HepG2 (cell line): ENCODE measurements around the gene APOBEC3B. TPM values are rescaled to one million over a fixed set of nuclear protein-coding genes. Genes with fewer than 3 reads are reported as not detected.

Source experiments
- ATAC-seq: fragments of 200-7000 bp; cut with Tn5 transposase; 3 replicates; pipeline ENCODE4 v1.9.1; 2020; ENCODE audit warnings: mild to moderate bottlenecking, moderate library complexity
- BruUV-seq: library from RNA; stranded (reverse); fragments of 400-500 nt; replicated peaks from 2 replicates; lab custom pipeline; 2021; lab: Mats Ljungman, UMichigan
- CTCF ChIA-PET: fragments of 300-600 bp; formaldehyde crosslinking; extraction: SDS; loops from one replicate; lab custom pipeline; 2021; ENCODE audit warnings: low total read pairs, inconsistent platforms, low intra/inter-chr PET ratio; lab: Yijun Ruan, JAX
- POLR2A ChIA-PET: fragments of 350-600 bp; sonication (Branson Sonifier 250); formaldehyde crosslinking; loops from one replicate; lab custom pipeline; 2020; ENCODE audit warnings: antibody characterized with exemption, inconsistent platforms; lab: Yijun Ruan, JAX
- DNase-seq: peaks from one replicate; pipeline ENCODE4 v3.0.0-alpha.2; 2015; ENCODE audit warnings: low spot score
- FAIRE-seq: peaks from 3 replicates; lab custom pipeline; 2011; peaks lifted over from hg19 to GRCh38; lab: Jason Lieb, UNC
- H2AFZ ChIP-seq: one replicate; pipeline ENCODE4 v1.6.1; 2011; ENCODE audit warnings: low read length, inconsistent platforms
- H3K27ac ChIP-seq: fragments of 300-600 bp; 3 replicates; pipeline ENCODE4 v1.8.0; 2011; ENCODE audit warnings: mixed run types, mild to moderate bottlenecking, mixed read lengths, low read length, inconsistent platforms; ENCODE audit not compliant: insufficient read depth; ENCODE audit errors: extremely low read length
- H3K27me3 ChIP-seq, 2 experiments: fragments of 200-600 bp in 1 of 2; 2 replicates in 1 of 2; 3 replicates in 1 of 2; pipeline versions ENCODE4 v1.6.0 to v1.8.0; 2011; ENCODE audit warnings: low read length in 2 of 2, mild to moderate bottlenecking in 2 of 2, moderate library complexity in 2 of 2, inconsistent platforms in 1 of 2; ENCODE audit not compliant: insufficient read depth in 2 of 2, control insufficient read depth in 1 of 2
- H3K36me3 ChIP-seq, 2 experiments: fragments of 200-600 bp in 1 of 2; replicated peaks in 1 of 2; 2 replicates in 1 of 2; 3 replicates in 1 of 2; pipeline versions ENCODE4 v1.5.1 to v1.8.0; 2011; ENCODE audit warnings: low read length in 2 of 2, inconsistent platforms in 1 of 2; ENCODE audit not compliant: insufficient read depth in 2 of 2, control insufficient read depth in 1 of 2
- H3K4me1 ChIP-seq: 2 replicates; pipeline ENCODE4 v1.5.1; 2012; ENCODE audit warnings: low read length, inconsistent platforms; ENCODE audit not compliant: insufficient read depth
- H3K4me2 ChIP-seq: 2 replicates; pipeline ENCODE4 v1.6.0; 2011; ENCODE audit warnings: low read depth, low read length, inconsistent platforms
- H3K4me3 ChIP-seq, 3 experiments: fragments of 200-600 bp in 1 of 3; sonication (generic), shearing (Covaris generic) in 1 of 3; replicated peaks in 1 of 3; 2 replicates each; pipeline ENCODE4 v1.5.1; 2011 to 2016; ENCODE audit warnings: low read length in 3 of 3, inconsistent platforms in 2 of 3, low read depth in 2 of 3, mild to moderate bottlenecking in 2 of 3, control low read depth in 1 of 3, mixed read lengths in 1 of 3; ENCODE audit not compliant: insufficient read depth in 1 of 3
- H3K79me2 ChIP-seq: one replicate; pipeline ENCODE4 v1.6.1; 2011; ENCODE audit warnings: low read length, inconsistent platforms; ENCODE audit not compliant: insufficient read depth
- H3K9ac ChIP-seq: 2 replicates; pipeline ENCODE4 v1.6.0; 2011; ENCODE audit warnings: mild to moderate bottlenecking, low read depth, low read length, inconsistent platforms; ENCODE audit not compliant: insufficient read depth
- H3K9me3 ChIP-seq: 2 replicates; pipeline ENCODE4 v1.5.1; 2012; ENCODE audit warnings: mild to moderate bottlenecking, low read length
- H4K20me1 ChIP-seq: 2 replicates; pipeline ENCODE4 v1.6.0; 2011; ENCODE audit warnings: inconsistent platforms, mild to moderate bottlenecking, low read length, moderate library complexity; ENCODE audit not compliant: insufficient read depth
- ARNTL ChIP-seq: sonication (generic); formaldehyde crosslinking; IDR thresholded peaks from 2 replicates; pipeline ENCODE4 v1.4.0; 2020; ENCODE audit warnings: mild to moderate bottlenecking, missing genetic modification reagents
- FOXA3 ChIP-seq: IDR thresholded peaks from 2 replicates; pipeline ENCODE4 v1.6.1; 2016; ENCODE audit warnings: missing genetic modification reagents, missing compliant biosample characterization
- IRF2 ChIP-seq: IDR thresholded peaks from 2 replicates; pipeline ENCODE4 v1.6.1; 2018; ENCODE audit warnings: missing genetic modification reagents, missing compliant biosample characterization
- ISX ChIP-seq: sonication (generic); formaldehyde crosslinking; conservative IDR thresholded peaks from 2 replicates; pipeline ENCODE4 v1.5.0; 2020; ENCODE audit warnings: missing genetic modification reagents
- KAT8 ChIP-seq: IDR thresholded peaks from 2 replicates; pipeline ENCODE4 v1.6.1; 2016; ENCODE audit warnings: missing genetic modification reagents, missing compliant biosample characterization
- LCORL ChIP-seq, 2 experiments: fragments of 450-650 bp in 1 of 2; sonication (generic) in 1 of 2; formaldehyde crosslinking in 1 of 2; IDR thresholded peaks; 2 replicates each; pipeline versions ENCODE4 v1.5.0 to v1.6.1; 2017 to 2020; ENCODE audit warnings: antibody characterized with exemption in 1 of 2, missing genetic modification reagents in 1 of 2
- MIER3 ChIP-seq: IDR thresholded peaks from 2 replicates; pipeline ENCODE4 v1.6.1; 2016; ENCODE audit warnings: missing compliant biosample characterization, borderline replicate concordance
- MIXL1 ChIP-seq: IDR thresholded peaks from 2 replicates; pipeline ENCODE4 v1.6.1; 2016
- POGK ChIP-seq: sonication (generic); formaldehyde crosslinking; conservative IDR thresholded peaks from 2 replicates; pipeline ENCODE4 v1.8.0; 2022; ENCODE audit warnings: mild to moderate bottlenecking, moderate library complexity, missing genetic modification reagents
- POLR2A ChIP-seq, 2 experiments: IDR thresholded peaks; 2 replicates each; pipeline ENCODE4 v1.6.1; 2011; ENCODE audit warnings: low read depth in 2 of 2, low read length in 2 of 2, mild to moderate bottlenecking in 1 of 2, moderate library complexity in 1 of 2; ENCODE audit not compliant: insufficient read depth in 1 of 2
- POLR2G ChIP-seq: fragments of 200-400 bp; formaldehyde crosslinking; IDR thresholded peaks from 2 replicates; pipeline ENCODE4 v1.6.1; 2018; ENCODE audit warnings: mild to moderate bottlenecking, low read depth, low read length, moderate library complexity
- TGIF2 ChIP-seq: IDR thresholded peaks from 2 replicates; pipeline ENCODE4 v1.6.1; 2016; ENCODE audit warnings: control low read depth, missing compliant biosample characterization
- ZBTB38 ChIP-seq: sonication (generic); formaldehyde crosslinking; IDR thresholded peaks from 2 replicates; pipeline ENCODE4 v1.5.1; 2020; ENCODE audit warnings: mild to moderate bottlenecking, missing genetic modification reagents
- ZNF253 ChIP-seq: sonication (generic); formaldehyde crosslinking; IDR thresholded peaks from 2 replicates; pipeline ENCODE4 v1.8.0; 2022; ENCODE audit warnings: mild to moderate bottlenecking, missing genetic modification reagents, borderline replicate concordance
- ZNF367 ChIP-seq: sonication (generic); formaldehyde crosslinking; IDR thresholded peaks from 2 replicates; pipeline ENCODE4 v1.4.0; 2020; ENCODE audit warnings: missing genetic modification reagents, borderline replicate concordance
- ZNF549 ChIP-seq: sonication (generic); formaldehyde crosslinking; IDR thresholded peaks from 2 replicates; pipeline ENCODE4 v1.5.0; 2020; ENCODE audit warnings: missing genetic modification reagents
- ZNF660 ChIP-seq: sonication (generic); formaldehyde crosslinking; IDR thresholded peaks from 2 replicates; pipeline ENCODE4 v1.5.1; 2020; ENCODE audit warnings: mild to moderate bottlenecking, low read depth, missing genetic modification reagents, borderline replicate concordance
- ZNF816 ChIP-seq: sonication (generic); formaldehyde crosslinking; IDR thresholded peaks from 2 replicates; pipeline ENCODE4 v1.8.0; 2022; ENCODE audit warnings: missing genetic modification reagents, mild to moderate bottlenecking, borderline replicate concordance
- ZNF850 ChIP-seq: sonication (generic); formaldehyde crosslinking; conservative IDR thresholded peaks from 2 replicates; pipeline ENCODE4 v1.9.0; 2021; ENCODE audit warnings: mild to moderate bottlenecking, missing genetic modification reagents
- ZSCAN30 ChIP-seq: sonication (generic); formaldehyde crosslinking; IDR thresholded peaks from 2 replicates; pipeline ENCODE4 v1.5.0; 2020; ENCODE audit warnings: mild to moderate bottlenecking, missing genetic modification reagents
- ZXDC ChIP-seq: sonication (generic); formaldehyde crosslinking; IDR thresholded peaks from 2 replicates; pipeline ENCODE4 v1.5.0; 2020; ENCODE audit warnings: mild to moderate bottlenecking, missing genetic modification reagents
- WGBS: methylation state at CpG from one replicate; pipeline ENCODE4 v1.1.6; 2017; ENCODE audit warnings: low lambda C conversion rate; 5-methylcytosine and 5-hydroxymethylcytosine counted together
- in situ Hi-C: cut with HindIII; loops from 2 replicates; pipeline ENCODE4 v1.10.0; 2017; ENCODE audit warnings: low pct_unique_long_range_greater_than_20kb; ENCODE audit not compliant: extremely low pct_ligation_motif_present
- intact Hi-C: fragments of 100-400 bp; cut with micrococcal nuclease; formaldehyde crosslinking; loops from one replicate; pipeline ENCODE4 v1.10.0; 2022; ENCODE audit not compliant: unreplicated experiment
- polyA plus RNA-seq, 8 experiments: library from polyadenylated mRNA; depleted of rRNA in 3 of 8; stranded (reverse) in 7 of 8; unstranded in 1 of 8; fragments of >200 nt; fragmentation: Illumina TruSeq in 4 of 8; extraction: Trizol in 4 of 8; gene quantifications; 2 replicates each; pipeline versions ENCODE4 v1.2.1 to v1.2.3, GENCODE V29; 2011 to 2016; ENCODE audit warnings: low read depth in 4 of 8, missing spikeins in 1 of 8, mixed read lengths in 1 of 8; ENCODE audit not compliant: insufficient read depth in 1 of 8
- total RNA-seq, 5 experiments: library from RNA; depleted of rRNA; stranded (reverse); fragments of >200 nt; fragmentation: Illumina TruSeq; extraction: Trizol; gene quantifications; 2 replicates each; pipeline ENCODE4 v1.2.3, GENCODE V29; 2016; ENCODE audit warnings: low read depth in 1 of 5

The APOBEC3B gene
- total and polyA plus RNA-seq, 2 of the 13 experiments (the other 11 are each of a cell fraction or from before 2014, with no cell fraction given), result 6.7 to 8.8 TPM

GRCh38 chr22:39040538-39041296 is 58.6 kb downstream of the APOBEC3B start, which contains the start of gene APOBEC3F (continued):
- TF ChIP-seq POLR2G (peak; percentile 49), FOXA3 (0 out of 2 replicates have a peak, but pooled peaks have one; percentile 6), KAT8 (CRISPR knock-in tag) (peak; percentile 9; the same call in 1 of the 2 replicates), IRF2 (CRISPR knock-in tag) (0 out of 2 replicates have a peak, but pooled peaks have one; percentile 19)

GRCh38 chr22:39041908-39042307 is 59.8 kb downstream of the APOBEC3B start:
- in situ Hi-C loops, result no loop called here
- TSS peak; percentile 69 for BruUV-seq
- Histone ChIP-seq H3K9ac (no peak overlapping the region), H3K4me1 (peaks cover 33% of the 10 kb centered on the region), H3K79me2 (peaks cover 2% of the 10 kb centered on the region), H2AFZ (no peak overlapping the region), H3K9me3 (no peaks in the 10 kb centered on the region), H3K27me3 (no peaks in the 10 kb centered on the region), H3K4me2 (peak overlapping the region; percentile 78; the same call in 1 of the 2 replicates), H3K27ac (no peak overlapping the region), H3K4me3 (no peak overlapping the region), H4K20me1 (no peaks in the 10 kb centered on the region)
- ChIA-PET POLR2A (no interaction called here), CTCF (no interaction called here)
- DNase-seq, result no peak
- intact Hi-C loops, result no loop called here
- no peak for ATAC-seq
- WGBS, result 100% methylated on average over 6 of the region's 7 CpGs
- no peak for FAIRE-seq
- no peak for TF ChIP-seq TGIF2 (CRISPR knock-in tag)
- no peak for TF ChIP-seq LCORL (IDR thresholded peaks at IDR 0.05)
- TF ChIP-seq LCORL (CRISPR knock-in tag; IDR thresholded peaks at IDR 0.05), result no peak
- TF ChIP-seq POLR2A (IDR thresholded peaks at IDR 0.05; ENCODE audit: insufficient read depth in 1 of 2, low read depth in 2 of 2, low read length in 2 of 2), result no peak
- no peak for TF ChIP-seq KAT8 (CRISPR knock-in tag)
- no peak for TF ChIP-seq ZNF816 (CRISPR knock-in tag)
- no peak for TF ChIP-seq ISX (CRISPR knock-in tag)
- TF ChIP-seq ZNF253, result no peak
- no peak for TF ChIP-seq ZNF850 (CRISPR knock-in tag)
- no peak for TF ChIP-seq POGK
- TF ChIP-seq ZNF660, result no peak
- no peak for TF ChIP-seq ARNTL
- no peak for TF ChIP-seq ZXDC (CRISPR knock-in tag)
- no peak for TF ChIP-seq ZNF549
- no peak for TF ChIP-seq MIXL1 (CRISPR knock-in tag)
- TF ChIP-seq ZNF367 (CRISPR knock-in tag), result no peak
- no peak for TF ChIP-seq MIER3 (CRISPR knock-in tag)
- TF ChIP-seq ZBTB38 (CRISPR knock-in tag), result no peak
- no peak for TF ChIP-seq ZSCAN30
- TF ChIP-seq, all 625 proteins: peak for 0
- H3K36me3 ChIP-seq, result no peaks in the 10 kb centered on the region
